Prostate gland (tissue), 2 donors: ENCODE data around the gene ADCY6. TPM values are rescaled to one million over a fixed set of nuclear protein-coding genes. Genes with fewer than 3 reads are reported as not detected.

ENCODE experiments used
- DNase-seq: peaks from one replicate; pipeline ENCODE4 v3.0.0-alpha.2; 2019; ENCODE audit warnings: low spot score
- H3K27ac ChIP-seq, 2 donors: fragments of 200-600 bp; sonication (generic); 2 replicates each; pipeline ENCODE4 v1.5.1; 2017 to 2019
- H3K27me3 ChIP-seq: fragments of 200-600 bp; sonication (generic); replicated peaks from 2 replicates; pipeline ENCODE4 v1.5.1; 2019; ENCODE audit not compliant: insufficient read depth
- H3K36me3 ChIP-seq, 2 donors: fragments of 200-600 bp; sonication (generic); 1 replicate in 1 of 2; 2 replicates in 1 of 2; pipeline versions ENCODE4 v1.5.1 to v1.8.1; 2017 to 2019
- H3K4me1 ChIP-seq: fragments of 200-600 bp; sonication (generic); replicated peaks from 2 replicates; pipeline ENCODE4 v1.5.1; 2019
- H3K4me3 ChIP-seq, 2 donors: fragments of 200-600 bp; sonication (generic); 2 replicates each; pipeline ENCODE4 v1.5.1; 2017 to 2019
- H3K9me3 ChIP-seq: fragments of 200-600 bp; sonication (generic); 2 replicates; pipeline ENCODE4 v1.5.1; 2017
- CTCF ChIP-seq, 4 experiments: fragments of 200-600 bp in 2 of 4; fragments of 450-650 bp in 2 of 4; sonication (generic) in 2 of 4; IDR thresholded peaks; 1 replicate in 3 of 4; 2 replicates in 1 of 4; pipeline ENCODE4 v1.5.1; 2016 to 2019; ENCODE audit warnings: antibody characterized with exemption in 4 of 4, mild to moderate bottlenecking in 2 of 4, moderate library complexity in 2 of 4
- POLR2A ChIP-seq: fragments of 450-650 bp; IDR thresholded peaks from one replicate; pipeline ENCODE4 v1.6.1; 2016; ENCODE audit warnings: antibody characterized with exemption, mild to moderate bottlenecking
- POLR2AphosphoS5 ChIP-seq: sonication (generic); formaldehyde crosslinking; IDR thresholded peaks from one replicate; pipeline ENCODE4 v1.6.1; 2017; ENCODE audit warnings: antibody characterized with exemption
- WGBS: methylation state at CpG from one replicate; pipeline ENCODE4 v1.1.5; 2018; 5-methylcytosine and 5-hydroxymethylcytosine counted together
- intact Hi-C: fragments of 100-400 bp; cut with DNase I; formaldehyde crosslinking; loops from one replicate; pipeline ENCODE4 v1.14.2; 2022
- total RNA-seq, 2 donors: library from RNA; depleted of rRNA; stranded (reverse); fragments of >200 nt; gene quantifications; one replicate each; pipeline ENCODE4 v1.1.0, GENCODE V29; 2016

Gene ADCY6
- total RNA-seq, result 10 to 100 TPM; 35.3 to 73.5 TPM

DNA sequence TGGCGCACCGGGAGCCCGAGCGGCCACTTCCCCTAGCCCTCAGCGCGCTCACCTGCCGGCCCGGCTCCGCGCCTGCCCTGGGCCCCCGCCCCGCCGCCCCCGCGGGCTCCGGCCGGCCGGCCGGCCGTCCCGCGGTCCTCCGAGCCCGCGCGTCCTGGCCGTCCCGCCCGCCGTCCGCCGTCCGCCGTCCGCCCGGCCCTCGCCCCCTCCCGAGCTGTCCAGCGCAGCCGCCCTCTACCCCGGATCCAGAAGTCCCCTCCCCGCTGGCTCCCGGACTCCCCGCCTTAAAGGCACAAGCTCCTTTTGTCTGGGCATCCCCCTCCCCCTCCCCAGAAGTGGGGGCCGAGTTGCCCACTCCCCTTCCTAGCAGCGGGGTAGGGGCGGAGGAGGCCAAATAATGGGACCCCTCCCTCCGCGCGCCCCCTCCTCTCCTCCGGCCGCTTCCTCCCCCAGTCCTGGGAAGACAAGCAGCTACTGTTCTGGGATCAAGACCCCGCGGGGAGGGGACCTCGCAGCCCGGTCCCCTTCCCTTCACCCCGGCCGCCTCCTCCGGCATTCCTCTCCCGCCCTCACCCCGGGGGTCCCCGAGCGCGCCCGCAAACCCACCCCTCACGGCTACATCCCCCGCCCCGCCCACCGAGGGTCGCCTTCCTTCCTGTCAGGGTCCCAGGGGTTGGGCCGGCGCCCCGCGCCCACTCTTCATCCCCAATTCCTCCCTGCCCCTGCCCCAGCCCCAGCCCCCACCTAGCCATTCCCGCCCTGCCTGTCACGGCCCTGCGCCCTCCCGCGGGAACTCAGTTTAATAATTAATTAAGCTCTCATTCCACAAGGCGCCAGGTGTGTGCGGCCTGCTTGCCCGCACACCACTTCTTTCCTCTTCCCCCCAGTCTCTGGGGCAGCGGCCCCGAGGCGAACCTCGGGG, at the start of gene ADCY6:
TSS of gene ADCY6 (minus strand) at position 236 of the 922 bp plus-strand sequence. CDS start 5,655 bp downstream, outside the sequence.
- intact Hi-C loops, result no loop called here
- TF ChIP-seq CTCF (IDR thresholded peaks at IDR 0.05), result no peak
- TF ChIP-seq POLR2AphosphoS5, result peak; percentile 28
- 2% methylated on average over 77 of the region's 86 CpGs for WGBS
- H3K4me3 ChIP-seq, result peak within 1 kb of the TSS; percentile 58 to 87
- H3K36me3 ChIP-seq, result no peaks in the 10 kb centered on the region
- no peaks in the 10 kb centered on the region for H3K9me3 ChIP-seq
- peak; percentile 74 for DNase-seq
- H3K27me3 ChIP-seq, result no peaks in the 10 kb centered on the region
- peaks cover 11% of the 10 kb centered on the region for H3K4me1 ChIP-seq
- H3K27ac ChIP-seq, result peak within 1 kb of the TSS; percentile 86 to 88

DNA sequence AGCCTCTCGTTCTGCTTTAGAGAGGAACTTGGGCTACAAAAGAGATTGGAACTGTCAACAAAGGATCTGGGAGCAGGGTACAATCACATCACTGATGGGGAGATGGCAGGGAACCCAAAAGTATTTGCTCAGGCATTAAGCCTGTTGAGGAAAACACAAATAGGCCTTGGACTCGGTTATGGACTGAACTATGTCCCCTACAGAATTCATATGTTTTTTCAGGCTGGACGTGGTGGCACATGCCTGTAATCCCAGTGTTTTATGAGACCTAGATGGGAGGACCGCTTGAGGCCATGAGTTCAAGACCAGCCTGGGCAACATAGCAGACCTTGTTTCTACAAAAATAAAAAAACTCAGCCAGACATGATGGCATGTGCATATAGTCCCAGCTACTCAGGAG, 49.2 kb upstream of the ADCY6 start:
- no peak for DNase-seq
- no peaks in the 10 kb centered on the region for H3K27me3 ChIP-seq
- WGBS, result 79% methylated on average over 4 of the region's 4 CpGs
- H3K4me1 ChIP-seq, result no peaks in the 10 kb centered on the region
- H3K27ac ChIP-seq, result no peak overlapping the region
- H3K36me3 ChIP-seq, result peaks cover 33 to 52% of the 10 kb centered on the region in 2 donors
- H3K4me3 ChIP-seq, result no peak overlapping the region
- H3K9me3 ChIP-seq, result no peaks in the 10 kb centered on the region
- intact Hi-C loops, result no loop called here
- TF ChIP-seq POLR2A, result no peak
- TF ChIP-seq CTCF (IDR thresholded peaks at IDR 0.05), result no peak
- no peak for TF ChIP-seq POLR2AphosphoS5

GRCh38 chr12:48832321-48833060, 43.6 kb upstream of the ADCY6 start:
- intact Hi-C loops, result no loop called here
- WGBS, result 85% methylated on average over 12 of the region's 12 CpGs

DNA sequence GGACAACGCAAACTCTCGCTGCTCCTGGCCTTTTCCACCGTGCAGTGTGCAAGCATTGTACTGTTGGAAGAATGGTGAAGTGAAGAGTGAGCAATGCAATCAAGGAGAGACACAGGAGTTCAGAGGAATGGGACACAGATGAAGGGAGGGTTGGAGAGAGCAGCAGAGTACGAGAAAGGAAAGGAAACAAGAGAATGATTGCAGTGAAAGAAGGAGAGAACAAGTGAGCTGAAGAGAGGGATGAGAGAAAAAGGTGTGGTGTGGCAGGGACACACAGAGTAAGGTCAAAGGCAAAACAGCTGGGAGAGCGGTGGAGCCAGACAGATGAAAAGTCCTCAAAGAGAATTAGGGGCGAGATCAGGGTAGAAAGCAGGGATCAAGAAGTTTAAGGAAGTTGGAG, 42.4 kb upstream of the ADCY6 start:
- intact Hi-C loops, result no loop called here
- Histone ChIP-seq H3K36me3 (peaks cover 27 to 51% of the 10 kb centered on the region in 2 donors), H3K9me3 (no peaks in the 10 kb centered on the region), H3K27ac (no peak overlapping the region), H3K27me3 (no peaks in the 10 kb centered on the region), H3K4me3 (no peak overlapping the region), H3K4me1 (no peaks in the 10 kb centered on the region)
- no peak for DNase-seq
- TF ChIP-seq POLR2AphosphoS5 (no peak), POLR2A (no peak), CTCF (IDR thresholded peaks at IDR 0.05) (no peak)
- WGBS, result 88% methylated on average over 6 of the region's 6 CpGs

More at GRCh38 chr12:48832321-48833060, 43.6 kb upstream of the ADCY6 start:
- no peaks in the 10 kb centered on the region for H3K4me1 ChIP-seq
- H3K27ac ChIP-seq, result no peak overlapping the region
- no peak for TF ChIP-seq CTCF (IDR thresholded peaks at IDR 0.05)
- TF ChIP-seq POLR2A, result no peak
- no peak for TF ChIP-seq POLR2AphosphoS5
- H3K4me3 ChIP-seq, result no peak overlapping the region
- no peaks in the 10 kb centered on the region for H3K9me3 ChIP-seq
- no peaks in the 10 kb centered on the region for H3K27me3 ChIP-seq
- peaks cover 38 to 63% of the 10 kb centered on the region in 2 donors for H3K36me3 ChIP-seq
- DNase-seq, result no peak
